Measurements from ENCODE around the gene AADACL3.

DNA sequence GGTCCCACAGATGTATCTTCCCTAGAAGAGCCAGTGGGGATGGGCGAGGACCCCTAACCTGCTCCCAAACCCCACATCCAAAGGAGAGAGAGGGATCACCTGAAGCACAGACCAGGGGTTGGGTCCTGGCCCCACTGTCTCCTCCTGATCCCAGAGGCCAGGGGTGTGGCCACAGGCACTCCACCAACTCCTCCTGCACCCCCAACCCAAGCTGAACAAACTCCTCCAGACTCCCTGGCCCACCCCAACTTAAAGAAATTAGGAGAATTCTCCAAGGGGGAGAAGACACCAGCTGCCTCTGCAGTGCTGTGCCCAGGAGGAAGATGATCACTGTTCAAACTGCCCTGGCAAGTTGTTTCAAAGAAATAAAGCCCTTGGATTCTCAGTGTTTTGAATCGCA lies 53.1 kb downstream of the AADACL3 start:
- TF ChIP-seq POLR2A (IDR thresholded peaks at IDR 0.05; ENCODE audit: low read length) (no peak), GATA1 (IDR thresholded peaks at IDR 0.05; ENCODE audit: low read depth, low read length) (no peak)
